IPS-20b (cell line): ENCODE data around the gene FBXO17.
A peak's percentile ranks its signal among the peaks of the same experiment; 100 is the strongest.

Experiments used
- H3K27ac ChIP-seq: one replicate; pipeline ENCODE4 v1.5.1; 2013; ENCODE audit warnings: low read length
- H3K27me3 ChIP-seq: 2 replicates; pipeline ENCODE4 v1.6.1; 2013; ENCODE audit warnings: mild to moderate bottlenecking, low read length, inconsistent platforms; ENCODE audit not compliant: insufficient read depth
- H3K36me3 ChIP-seq: 2 replicates; pipeline ENCODE4 v1.6.1; 2013; ENCODE audit warnings: low read depth, mild to moderate bottlenecking, inconsistent platforms, low read length, moderate library complexity; ENCODE audit not compliant: insufficient read depth
- H3K4me1 ChIP-seq: 2 replicates; pipeline ENCODE4 v1.6.1; 2013; ENCODE audit warnings: mild to moderate bottlenecking, control low read depth, inconsistent platforms, low read length, moderate library complexity; ENCODE audit not compliant: insufficient read depth
- H3K4me3 ChIP-seq: 2 replicates; pipeline ENCODE4 v1.5.1; 2013; ENCODE audit warnings: mild to moderate bottlenecking, low read length, inconsistent platforms
- H3K9ac ChIP-seq: 2 replicates; pipeline ENCODE4 v1.6.1; 2013; ENCODE audit warnings: low read depth, mild to moderate bottlenecking, inconsistent platforms, low read length, moderate library complexity
- H3K9me3 ChIP-seq: 2 replicates; pipeline ENCODE4 v1.6.1; 2013; ENCODE audit warnings: mild to moderate bottlenecking, low read depth, low read length, inconsistent platforms; ENCODE audit not compliant: insufficient read depth

FBXO17 gene

GRCh38 chr19:38908911-38909310, 66.6 kb downstream of the FBXO17 start:
- Histone ChIP-seq H3K9ac (no peak overlapping the region), H3K4me3 (no peak overlapping the region), H3K9me3 (no peaks in the 10 kb centered on the region), H3K36me3 (peaks cover 16% of the 10 kb centered on the region; the same call in 1 of the 2 replicates), H3K27ac (no peak overlapping the region), H3K27me3 (peaks cover 21% of the 10 kb centered on the region), H3K4me1 (no peaks in the 10 kb centered on the region)

DNA sequence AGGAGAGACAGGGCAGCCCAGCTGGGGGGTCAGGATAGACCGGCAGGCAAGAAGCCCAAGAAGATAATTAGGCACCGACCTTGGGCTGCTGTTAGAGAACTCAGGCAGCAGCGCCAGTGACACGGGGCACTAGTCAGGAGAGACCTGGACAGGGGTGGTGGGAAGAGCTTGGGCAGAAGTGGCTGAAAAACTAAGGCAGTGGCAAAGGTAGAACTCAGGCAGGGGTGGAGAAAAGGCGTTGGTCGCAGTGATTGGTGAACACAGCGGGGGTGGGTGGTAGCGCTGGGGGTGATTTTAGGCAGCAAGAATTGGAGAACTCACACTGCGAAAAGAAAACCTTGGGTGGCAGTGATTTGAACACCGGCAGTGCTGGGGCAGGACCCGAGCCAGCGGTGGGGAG, 67.9 kb downstream of the FBXO17 start:
- Histone ChIP-seq H3K9me3 (no peaks in the 10 kb centered on the region), H3K36me3 (peaks cover 16% of the 10 kb centered on the region; the same call in 1 of the 2 replicates), H3K27ac (no peak overlapping the region), H3K27me3 (peaks cover 17% of the 10 kb centered on the region), H3K4me3 (no peak overlapping the region), H3K9ac (no peak overlapping the region), H3K4me1 (no peaks in the 10 kb centered on the region)

- no peaks in the 10 kb centered on the region for H3K9me3 ChIP-seq
- H3K27ac ChIP-seq: no peak overlapping the region
- no peak overlapping the region for H3K9ac ChIP-seq
- H3K36me3 ChIP-seq: peaks cover 16% of the 10 kb centered on the region; the same call in 1 of the 2 replicates
- no peaks in the 10 kb centered on the region for H3K4me1 ChIP-seq
- peaks cover 13% of the 10 kb centered on the region; the same call in 1 of the 2 replicates for H3K27me3 ChIP-seq
- no peak overlapping the region for H3K4me3 ChIP-seq
Observed at GRCh38 chr19:38907227-38907626, 68.3 kb downstream of the FBXO17 start.

DNA sequence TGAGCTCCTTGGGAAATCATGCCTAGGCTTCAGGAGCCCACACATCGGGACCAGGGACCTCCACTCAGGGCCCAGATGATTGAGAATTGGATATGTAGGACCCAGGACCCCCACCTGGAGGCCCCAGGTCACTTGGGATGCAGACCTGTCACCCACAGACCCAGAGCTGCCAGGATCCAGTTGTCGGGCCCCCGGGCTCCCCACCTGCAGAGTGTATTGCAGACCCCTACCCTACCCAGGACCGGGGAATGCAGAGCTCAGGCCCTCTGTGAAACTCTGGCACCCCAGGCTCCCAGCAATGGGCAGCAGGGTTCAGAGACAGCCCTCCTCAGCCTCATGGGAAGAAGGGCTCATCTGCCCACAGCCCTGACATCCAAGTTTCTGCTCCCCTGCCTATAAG, 69.9 kb downstream of the FBXO17 start:
- no peak overlapping the region for H3K27ac ChIP-seq
- peaks cover 3% of the 10 kb centered on the region; the same call in 1 of the 2 replicates for H3K4me1 ChIP-seq
- H3K27me3 ChIP-seq: no peaks in the 10 kb centered on the region
- H3K36me3 ChIP-seq: peaks cover 16% of the 10 kb centered on the region; the same call in 1 of the 2 replicates
- H3K9me3 ChIP-seq: no peaks in the 10 kb centered on the region
- H3K4me3 ChIP-seq: no peak overlapping the region
- no peak overlapping the region for H3K9ac ChIP-seq

GRCh38 chr19:38904581-38905539, 70.7 kb downstream of the FBXO17 start:
- Histone ChIP-seq H3K9ac (no peak overlapping the region), H3K27me3 (no peaks in the 10 kb centered on the region), H3K27ac (no peak overlapping the region), H3K4me3 (no peak overlapping the region), H3K4me1 (peaks cover 6% of the 10 kb centered on the region; the same call in 1 of the 2 replicates), H3K9me3 (no peaks in the 10 kb centered on the region), H3K36me3 (peaks cover 16% of the 10 kb centered on the region; the same call in 1 of the 2 replicates)

- Histone ChIP-seq H3K4me3 (no peak overlapping the region), H3K27ac (no peak overlapping the region)
Observed at GRCh38 chr19:38901683-38902082, 73.9 kb downstream of the FBXO17 start.

GRCh38 chr19:38900743-38901190, 74.8 kb downstream of the FBXO17 start:
- H3K36me3 ChIP-seq: peaks cover 14% of the 10 kb centered on the region; the same call in 1 of the 2 replicates
- H3K9ac ChIP-seq: peak overlapping the region; percentile 79; the same call in 1 of the 2 replicates
- peak overlapping the region; percentile 73 for H3K4me3 ChIP-seq
- no peaks in the 10 kb centered on the region for H3K9me3 ChIP-seq
- peaks cover 6% of the 10 kb centered on the region; the same call in 1 of the 2 replicates for H3K4me1 ChIP-seq
- H3K27ac ChIP-seq: no peak overlapping the region
- peaks cover 14% of the 10 kb centered on the region for H3K27me3 ChIP-seq

More at GRCh38 chr19:38901683-38902082, 73.9 kb downstream of the FBXO17 start:
- no peak overlapping the region for H3K9ac ChIP-seq
- H3K36me3 ChIP-seq: peaks cover 16% of the 10 kb centered on the region; the same call in 1 of the 2 replicates
- peaks cover 6% of the 10 kb centered on the region; the same call in 1 of the 2 replicates for H3K4me1 ChIP-seq
- no peaks in the 10 kb centered on the region for H3K9me3 ChIP-seq
- peaks cover 14% of the 10 kb centered on the region for H3K27me3 ChIP-seq

GRCh38 chr19:38900202-38900629, 75.3 kb downstream of the FBXO17 start:
- H3K4me3 ChIP-seq: peak overlapping the region; percentile 73
- peaks cover 6% of the 10 kb centered on the region; the same call in 1 of the 2 replicates for H3K4me1 ChIP-seq
- H3K27ac ChIP-seq: no peak overlapping the region
- H3K9me3 ChIP-seq: no peaks in the 10 kb centered on the region
- peak overlapping the region; percentile 79 for H3K9ac ChIP-seq
- H3K27me3 ChIP-seq: peaks cover 14% of the 10 kb centered on the region
- peaks cover 9% of the 10 kb centered on the region; the same call in 1 of the 2 replicates for H3K36me3 ChIP-seq

DNA sequence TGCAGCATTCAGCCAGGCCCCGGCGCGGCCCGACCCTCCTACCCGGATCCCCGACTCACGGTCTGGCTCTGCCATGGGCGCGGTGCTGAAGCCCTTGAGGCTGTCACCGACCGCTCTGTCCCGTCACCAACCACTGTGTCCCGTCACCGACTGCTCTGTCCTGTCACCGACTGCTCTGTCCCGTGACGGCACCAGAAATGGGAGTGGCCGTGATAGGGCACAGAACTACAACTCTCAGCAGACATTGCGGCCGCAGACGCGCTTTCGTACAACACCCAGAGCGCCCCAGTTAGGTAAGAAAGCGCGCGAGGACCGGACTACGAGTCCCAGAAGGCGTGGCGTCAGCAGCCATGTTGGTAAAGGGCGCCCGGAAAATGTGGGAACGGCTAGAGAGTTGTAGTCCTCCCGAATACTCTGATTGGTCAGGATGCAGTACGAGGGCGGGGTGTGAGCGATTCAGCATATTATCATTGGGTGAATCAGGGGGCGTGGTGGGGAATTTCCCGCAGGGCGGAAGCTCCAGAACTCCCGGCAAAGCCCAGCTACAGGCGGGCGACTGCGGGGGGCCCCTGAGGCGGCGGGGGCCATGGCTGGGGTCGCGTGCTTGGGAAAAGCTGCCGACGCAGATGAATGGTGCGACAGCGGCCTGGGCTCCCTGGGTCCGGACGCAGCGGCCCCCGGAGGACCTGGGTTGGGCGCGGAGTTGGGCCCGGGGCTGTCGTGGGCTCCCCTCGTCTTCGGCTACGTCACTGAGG, 75.9 kb downstream of the FBXO17 start, which contains the start of the genes NFKBIB and SIRT2:
Gene NFKBIB, plus strand, starts transcription at position 523 of the 755 bp plus-strand sequence. Its CDS starts 64 bp downstream, at position 587.
Gene SIRT2, minus strand, starts transcription at position 172 of the 755 bp plus-strand sequence. Its CDS starts 97 bp downstream, at position 75.
- Histone ChIP-seq H3K36me3 (peaks cover 4% of the 10 kb centered on the region; the same call in 1 of the 2 replicates), H3K27me3 (peaks cover 14% of the 10 kb centered on the region), H3K9me3 (no peaks in the 10 kb centered on the region), H3K4me3 (peak within 1 kb of the TSS; percentile 73), H3K4me1 (peaks cover 6% of the 10 kb centered on the region; the same call in 1 of the 2 replicates), H3K27ac (no peak within 1 kb of the TSS), H3K9ac (peak within 1 kb of the TSS; percentile 79)

- no peak overlapping the region for H3K27ac ChIP-seq
- no peaks in the 10 kb centered on the region for H3K36me3 ChIP-seq
- peaks cover 6% of the 10 kb centered on the region; the same call in 1 of the 2 replicates for H3K4me1 ChIP-seq
- H3K9ac ChIP-seq: peak overlapping the region; percentile 20; the same call in 1 of the 2 replicates
- peak overlapping the region; percentile 73 for H3K4me3 ChIP-seq
- H3K27me3 ChIP-seq: peaks cover 14% of the 10 kb centered on the region
- H3K9me3 ChIP-seq: no peaks in the 10 kb centered on the region
Observed at GRCh38 chr19:38898788-38899446, 76.6 kb downstream of the FBXO17 start.
